ENCODE measurements around the gene CDH15.

The CDH15 gene

DNA sequence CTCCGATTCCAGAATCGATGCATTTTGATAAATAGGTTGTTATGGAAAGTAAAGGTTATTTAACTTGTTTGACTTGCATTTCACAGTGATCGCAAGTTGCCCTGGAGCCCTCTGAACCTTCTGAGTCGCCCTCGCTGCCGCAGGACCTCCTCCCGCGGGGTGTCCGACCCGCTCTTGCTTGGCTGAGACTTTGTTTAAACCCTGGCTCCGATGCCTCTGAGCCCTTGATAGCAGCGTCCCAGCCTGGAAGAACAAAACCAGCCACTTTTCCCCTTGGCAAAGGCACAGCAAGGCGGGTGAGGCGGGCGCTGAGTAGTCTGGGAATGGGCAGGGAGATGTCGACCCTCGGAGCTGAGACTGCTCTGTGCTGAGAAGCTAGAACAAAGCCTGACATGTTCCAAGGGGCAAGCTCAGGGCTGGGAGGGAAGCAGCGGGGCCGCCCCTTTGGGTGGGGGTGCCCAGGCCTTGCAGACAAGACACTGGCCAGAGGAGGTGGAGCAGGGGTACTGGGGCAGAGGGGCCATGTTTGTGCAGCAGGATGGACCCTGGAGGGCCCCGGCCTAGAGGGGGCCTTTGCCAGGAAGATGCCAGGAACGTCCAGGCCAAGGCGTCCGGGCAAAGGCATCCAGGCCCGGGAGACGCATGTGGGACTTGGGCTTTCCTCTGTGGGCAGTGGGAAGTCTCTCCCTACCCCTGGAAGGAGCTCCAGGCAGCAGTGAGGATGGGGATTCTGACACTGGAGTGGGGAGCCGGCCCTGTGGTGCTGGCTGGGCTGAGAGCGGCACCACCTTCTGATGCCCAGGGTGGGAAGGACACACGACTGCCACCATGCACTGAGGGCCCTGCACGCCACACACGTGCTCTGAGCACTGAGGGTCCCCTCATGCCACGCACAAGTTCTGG lies 30.3 kb upstream of the CDH15 start:
- no peak for DNase-seq

DNA sequence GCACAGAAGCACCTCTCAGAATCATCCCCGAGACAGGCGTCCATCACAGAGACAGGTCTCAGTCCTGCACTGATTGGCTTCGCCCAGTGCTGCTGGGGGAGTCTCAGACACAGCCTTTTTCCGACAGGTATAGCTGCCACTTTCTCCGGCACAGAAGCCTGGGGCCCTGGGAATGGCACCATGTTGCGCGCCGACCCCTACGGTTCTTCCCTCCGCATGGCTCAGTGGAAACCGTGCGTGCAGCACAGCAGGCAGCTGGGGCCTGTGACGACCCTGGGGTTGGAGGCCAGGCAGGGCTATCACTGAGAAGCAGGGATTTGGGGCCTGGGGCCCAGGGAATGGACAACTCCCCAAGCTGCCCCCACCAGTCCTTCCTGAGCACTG lies 29.7 kb upstream of the CDH15 start:
- no peak for DNase-seq

DNA sequence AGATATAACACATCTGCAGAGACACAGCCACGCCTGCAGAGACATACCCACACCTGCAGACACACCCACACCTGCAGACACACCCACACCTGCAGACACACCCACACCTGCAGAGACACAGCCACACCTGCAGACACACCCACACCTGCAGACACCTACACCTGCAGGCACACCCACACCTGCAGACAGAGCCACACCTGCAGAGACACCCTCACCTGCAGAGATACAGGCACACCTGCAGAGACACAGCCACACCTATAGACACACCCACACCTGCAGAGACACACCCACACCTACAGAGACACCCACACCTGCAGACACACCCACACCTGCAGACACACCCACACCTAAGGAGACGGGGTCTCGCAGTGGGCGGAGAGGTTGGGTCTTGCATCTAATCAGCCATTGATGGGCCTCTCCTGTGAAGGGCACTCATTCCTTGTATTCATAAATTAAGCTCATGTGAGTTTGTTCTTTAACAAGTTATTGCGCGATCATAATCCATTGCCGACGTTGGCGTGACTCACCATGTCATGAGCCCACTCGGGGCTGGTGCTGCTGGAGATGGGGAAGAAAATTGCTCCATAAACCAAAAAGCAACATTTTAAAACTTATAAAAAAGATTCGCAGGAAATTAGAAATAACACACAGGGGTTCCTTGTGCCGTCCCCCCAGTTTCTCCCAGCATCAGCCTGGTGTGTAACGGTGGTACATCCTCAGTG lies 28.9 kb upstream of the CDH15 start:
- peak in 1 of 2 donors; percentile 29 for DNase-seq

DNA sequence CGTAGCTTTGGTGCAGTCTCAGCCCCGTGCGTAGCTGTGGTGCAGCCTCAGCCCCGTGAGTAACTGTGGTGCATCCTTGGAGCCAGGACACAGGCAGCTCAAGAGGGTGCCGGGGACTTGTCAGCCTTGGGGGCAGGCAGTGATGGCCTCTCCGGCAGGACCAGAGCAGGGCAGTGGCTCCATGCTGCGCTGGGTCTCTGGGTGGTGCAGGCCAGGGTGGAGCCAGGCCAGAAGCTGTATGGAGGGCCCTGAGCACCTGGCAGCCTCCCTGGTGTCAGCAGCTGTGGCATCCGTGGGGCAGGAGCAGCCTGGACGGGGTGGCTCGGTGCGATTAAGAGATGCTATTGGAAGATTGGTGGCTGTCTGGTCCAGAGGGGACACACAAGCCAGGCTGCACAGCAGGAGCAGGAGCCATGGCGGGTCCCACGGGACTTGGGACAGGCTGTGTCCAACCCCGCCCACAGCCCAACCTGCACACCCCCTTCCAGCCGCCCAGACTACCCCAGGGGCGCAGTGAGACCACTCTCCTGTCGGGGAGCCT lies 28.3 kb upstream of the CDH15 start:
- DNase-seq = no peak

DNA sequence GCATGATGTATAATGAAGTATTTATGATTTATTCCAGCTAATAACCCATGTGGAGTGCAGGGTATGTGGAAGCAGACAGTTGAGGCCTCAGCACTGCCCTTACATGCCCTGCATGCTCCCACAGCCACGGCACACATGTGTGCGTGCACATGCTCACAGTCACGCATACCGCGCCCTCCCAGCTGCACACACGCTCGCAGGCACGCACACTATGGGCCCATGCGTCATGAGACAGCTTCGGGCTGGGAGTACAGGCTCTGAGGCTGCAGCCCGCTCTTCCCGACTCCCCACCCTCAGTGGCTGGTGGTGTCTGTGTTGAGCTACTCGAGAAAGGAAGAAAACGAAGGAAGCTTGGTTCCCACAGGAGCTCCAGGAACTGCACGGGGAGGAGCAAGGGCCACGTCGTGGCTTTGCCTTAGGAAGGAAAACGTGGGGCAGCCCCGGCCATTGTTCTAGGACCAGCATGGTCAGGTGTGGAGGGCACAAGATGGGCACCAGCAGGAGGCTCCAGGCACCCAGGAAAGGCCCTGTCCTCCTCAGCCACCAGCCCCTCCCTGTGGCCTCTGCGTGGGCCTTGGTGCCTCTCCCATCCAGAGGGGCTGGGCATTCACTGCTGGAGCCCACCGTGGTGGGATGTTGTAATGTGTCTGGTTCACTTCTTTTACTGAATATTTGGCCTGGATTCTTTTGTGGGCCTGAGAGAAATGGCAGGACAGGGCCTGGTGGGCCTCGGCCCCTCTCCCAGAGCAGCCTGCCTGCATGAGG lies 27.5 kb upstream of the CDH15 start:
- DNase-seq = no peak

DNA sequence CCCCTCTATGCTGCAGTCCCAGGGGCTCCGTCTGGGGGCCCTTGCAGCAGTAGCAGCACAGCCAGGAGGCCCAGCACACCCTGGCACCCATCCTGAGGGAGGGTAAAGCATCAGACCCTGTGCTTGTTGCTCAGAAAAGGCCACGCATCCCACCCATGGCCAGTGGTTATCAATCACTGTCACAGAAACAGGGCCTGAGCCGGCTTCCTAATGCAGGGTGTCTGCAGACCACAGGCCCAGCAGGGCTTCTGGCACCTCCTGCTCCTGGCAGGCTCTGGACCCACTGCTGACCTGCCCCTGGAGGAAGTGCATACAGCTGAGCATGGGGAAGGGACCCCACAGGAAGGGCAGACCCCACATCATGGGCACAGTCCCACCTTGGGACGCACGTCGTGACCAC lies 26.9 kb upstream of the CDH15 start:
- no peak for DNase-seq

DNA sequence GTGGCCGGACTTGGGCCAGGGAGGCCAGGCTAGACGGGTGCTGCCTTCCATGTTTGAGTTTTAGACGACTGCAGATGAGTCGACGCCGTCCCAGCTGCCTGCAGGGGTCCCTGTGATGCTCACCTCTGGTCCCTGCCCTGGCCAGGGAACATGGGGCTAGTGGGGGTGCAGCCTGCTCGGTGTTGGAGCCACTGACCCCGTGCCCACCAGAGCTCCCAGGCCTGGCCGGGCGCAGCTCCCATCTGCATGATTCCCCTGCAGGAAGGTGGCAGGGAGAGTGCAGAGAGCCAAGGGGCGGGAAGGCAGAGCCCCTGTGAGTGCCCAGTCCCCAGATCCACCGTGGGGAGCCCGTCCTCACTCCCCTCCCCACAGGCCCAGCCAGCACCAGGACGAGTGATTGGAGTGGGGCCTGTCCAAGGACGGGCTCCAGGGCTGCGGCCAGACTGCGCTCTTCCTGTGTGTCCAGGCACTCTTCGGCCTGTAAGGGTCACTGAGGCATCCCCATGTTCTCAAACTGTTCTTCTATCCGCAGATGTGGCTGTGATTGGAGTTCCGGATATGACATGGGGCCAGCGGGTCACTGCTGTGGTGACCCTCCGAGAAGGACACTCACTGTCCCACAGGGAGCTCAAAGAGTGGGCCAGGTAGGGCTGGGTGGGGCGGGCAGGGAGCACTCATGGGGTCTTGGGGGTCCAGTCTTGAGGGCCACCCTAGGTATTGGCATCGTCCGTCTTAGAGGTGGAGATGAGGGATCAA lies 26.0 kb upstream of the CDH15 start:
- DNase-seq = no peak

DNA sequence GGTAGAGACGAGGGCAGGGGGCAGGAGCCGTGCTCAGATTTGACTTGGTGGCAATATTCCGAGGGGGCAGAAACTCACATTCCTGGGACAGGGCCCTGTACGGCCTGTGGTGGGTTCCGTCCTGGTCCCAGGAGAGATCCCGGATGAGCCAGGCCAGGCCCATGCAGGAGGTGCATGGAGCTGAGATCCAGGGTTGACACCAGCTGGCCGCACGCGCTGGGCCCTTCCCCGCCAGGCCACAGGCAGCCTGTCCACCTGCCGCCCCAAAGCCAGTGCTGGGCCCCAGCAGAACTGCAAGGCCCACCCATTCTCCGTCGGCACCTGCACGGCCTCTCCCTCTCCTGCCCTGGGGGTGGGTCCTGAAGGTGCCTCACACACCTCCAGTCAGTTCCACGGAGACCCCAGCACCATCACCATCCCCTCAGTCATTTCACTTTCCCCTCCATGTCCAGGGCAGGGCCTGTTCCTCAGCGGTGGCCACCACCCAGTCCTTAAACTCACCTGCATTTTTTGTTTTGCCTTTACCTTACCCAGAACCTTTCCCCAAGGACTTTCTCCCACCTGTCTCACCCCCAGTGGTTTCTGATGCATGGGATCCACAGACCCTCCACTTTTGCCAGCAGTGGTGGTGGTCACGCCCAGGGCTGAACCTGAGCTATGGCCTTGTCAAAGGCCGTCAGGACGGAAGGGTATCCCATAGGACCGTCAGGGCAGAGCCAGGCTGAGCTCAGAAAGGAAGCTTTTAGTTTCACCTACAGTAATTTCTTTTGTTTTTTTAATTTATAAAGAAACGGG lies 25.1 kb upstream of the CDH15 start:
- no peak for DNase-seq

DNA sequence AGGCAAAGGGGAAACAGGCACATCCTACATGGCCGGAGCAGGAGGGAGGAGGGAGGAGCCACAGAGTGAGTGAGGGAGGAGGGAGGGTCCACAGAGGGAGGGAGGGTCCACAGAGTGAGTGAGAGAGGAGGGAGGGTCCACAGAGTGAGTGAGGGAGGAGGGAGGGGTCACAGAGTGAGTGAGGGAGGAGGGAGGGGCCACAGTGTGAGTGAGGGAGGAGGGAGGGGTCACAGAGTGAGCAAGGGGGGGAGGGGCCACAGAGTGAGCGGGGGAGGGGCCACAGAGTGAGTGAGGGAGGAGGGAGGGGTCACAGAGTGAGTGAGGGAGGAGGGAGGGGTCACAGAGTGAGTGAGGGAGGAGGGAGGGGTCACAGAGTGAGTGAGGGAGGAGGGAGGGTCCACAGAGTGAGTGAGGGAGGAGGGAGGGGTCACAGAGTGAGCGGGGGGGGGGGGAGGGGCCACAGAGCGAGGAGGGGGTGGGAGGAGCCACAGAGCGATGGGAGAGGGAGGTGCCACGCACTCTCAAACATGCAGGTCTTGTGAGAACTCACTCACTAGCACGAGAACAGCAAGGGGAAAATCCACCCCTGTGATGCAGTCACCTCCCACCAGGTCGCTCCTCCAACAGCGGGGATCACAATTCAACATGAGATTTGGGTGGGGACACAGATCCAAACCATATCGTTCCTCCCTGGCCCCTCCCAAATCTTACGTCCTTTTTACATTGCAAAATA lies 24.3 kb upstream of the CDH15 start:
- DNase-seq = no peak

DNA sequence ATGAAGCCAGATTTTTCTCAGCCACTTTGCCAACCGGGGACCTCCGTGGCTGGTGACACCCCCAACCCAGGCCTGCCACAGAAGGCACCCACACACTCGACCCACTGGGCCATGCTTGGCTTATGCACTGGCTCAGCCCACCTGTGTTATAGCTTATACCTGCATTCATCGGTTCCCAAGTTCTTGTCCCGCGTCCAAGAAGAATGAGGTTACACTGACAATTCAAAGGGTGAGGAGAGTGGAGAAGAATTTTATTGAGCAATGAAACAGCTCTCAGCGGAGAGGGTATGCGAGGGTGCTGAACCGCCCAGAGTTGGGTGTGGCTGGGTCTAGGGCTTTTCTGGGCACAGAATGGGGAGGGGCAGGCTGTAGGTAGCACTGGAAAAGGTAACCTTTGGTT lies 22.2 kb upstream of the CDH15 start:
- DNase-seq = no peak

DNA sequence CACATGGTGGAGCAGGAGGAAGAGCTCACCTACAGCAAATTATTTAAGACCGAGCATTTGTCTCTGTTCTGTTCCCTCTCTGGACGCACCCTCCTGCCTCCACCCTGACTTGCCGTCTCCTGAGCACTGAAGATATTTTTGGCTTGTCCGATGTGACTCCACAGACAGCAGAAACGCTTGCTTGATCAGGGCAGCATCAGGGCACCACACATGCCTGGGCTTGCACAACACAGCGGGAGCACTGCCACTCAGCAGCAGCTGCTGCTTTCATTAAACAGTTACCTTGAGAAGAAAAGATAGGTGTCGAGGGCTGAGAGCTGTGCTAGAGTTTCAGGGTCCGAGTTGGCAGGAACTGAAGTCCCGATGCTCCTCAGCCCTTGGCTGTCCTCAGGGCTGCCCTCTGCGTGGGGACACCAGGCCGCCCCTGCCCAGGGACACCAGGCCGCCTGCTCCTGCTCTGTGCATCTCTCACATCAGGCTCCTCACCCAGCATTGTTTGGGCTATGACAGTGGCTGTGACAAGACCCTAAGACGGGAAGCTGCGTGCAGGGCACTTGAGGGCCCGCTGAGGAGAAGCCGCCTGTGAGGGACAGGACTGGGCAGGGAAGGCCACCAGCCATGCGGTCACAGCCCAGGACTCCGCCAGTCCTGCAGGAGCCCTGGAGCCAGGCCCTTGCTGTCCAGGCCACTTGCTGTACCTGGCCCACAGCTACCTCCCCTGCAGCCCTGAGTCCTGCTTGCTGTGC lies 21.3 kb upstream of the CDH15 start:
- DNase-seq = no peak

DNA sequence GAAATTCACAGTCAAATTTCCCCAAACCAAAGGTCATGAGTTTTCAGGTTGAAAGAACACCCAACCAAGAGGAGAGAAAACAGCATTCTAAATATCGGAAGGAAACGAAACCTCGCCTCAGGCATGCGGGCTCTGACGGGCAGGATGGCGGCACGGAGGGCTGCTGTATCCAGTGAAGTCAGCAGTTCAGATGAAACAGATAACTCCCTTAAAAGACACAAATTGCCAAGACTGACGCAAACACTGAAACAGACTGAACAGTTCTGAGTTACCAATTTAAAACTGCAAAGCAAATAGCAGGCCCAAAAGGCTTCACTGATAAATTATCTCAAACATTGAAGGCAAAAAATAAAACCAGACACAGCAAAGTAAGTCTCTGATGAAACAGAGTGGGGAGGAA lies 20.6 kb upstream of the CDH15 start:
- DNase-seq = no peak

DNA sequence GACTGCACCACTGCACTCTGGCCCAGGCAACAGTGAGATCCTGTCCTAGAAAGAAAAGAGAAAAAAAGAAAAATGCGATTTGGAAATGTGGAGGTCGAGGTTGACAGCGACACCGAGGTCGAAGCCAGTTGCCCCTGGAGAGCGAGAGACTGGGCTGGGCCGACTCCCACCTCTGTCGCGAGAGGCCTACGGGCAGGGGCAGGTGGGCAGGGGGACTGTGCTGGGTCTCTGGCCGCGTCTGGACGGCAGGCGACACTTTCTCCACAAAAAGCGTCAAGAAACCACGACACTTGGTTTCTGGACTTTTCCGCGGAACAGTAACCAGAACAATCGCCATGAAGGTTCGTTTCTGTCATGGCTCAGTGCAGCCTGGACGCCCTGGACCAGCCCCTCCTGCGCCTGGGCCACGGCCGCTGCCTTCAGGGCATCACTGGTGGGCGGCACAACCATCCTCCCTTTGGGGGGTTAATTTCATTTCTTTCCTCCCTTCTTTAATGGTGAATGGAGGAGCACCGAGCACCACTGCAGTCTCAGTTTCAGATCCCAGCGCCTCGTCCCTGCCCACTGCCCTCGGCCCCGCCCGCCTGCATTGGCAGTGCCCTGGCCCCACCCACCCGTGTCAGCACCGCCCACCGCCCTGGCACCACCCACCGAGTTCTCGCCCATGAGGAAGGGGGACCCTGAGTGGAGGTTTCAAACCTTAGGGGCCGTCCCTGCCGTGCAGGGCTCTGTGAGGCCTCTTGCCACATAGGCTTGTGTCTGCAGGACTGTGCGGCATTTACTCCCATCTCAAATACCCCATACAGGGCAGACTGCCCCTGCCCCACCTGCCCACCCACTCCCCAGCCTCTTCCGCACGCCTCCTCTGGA lies 18.5 kb upstream of the CDH15 start:
- DNase-seq = no peak

DNA sequence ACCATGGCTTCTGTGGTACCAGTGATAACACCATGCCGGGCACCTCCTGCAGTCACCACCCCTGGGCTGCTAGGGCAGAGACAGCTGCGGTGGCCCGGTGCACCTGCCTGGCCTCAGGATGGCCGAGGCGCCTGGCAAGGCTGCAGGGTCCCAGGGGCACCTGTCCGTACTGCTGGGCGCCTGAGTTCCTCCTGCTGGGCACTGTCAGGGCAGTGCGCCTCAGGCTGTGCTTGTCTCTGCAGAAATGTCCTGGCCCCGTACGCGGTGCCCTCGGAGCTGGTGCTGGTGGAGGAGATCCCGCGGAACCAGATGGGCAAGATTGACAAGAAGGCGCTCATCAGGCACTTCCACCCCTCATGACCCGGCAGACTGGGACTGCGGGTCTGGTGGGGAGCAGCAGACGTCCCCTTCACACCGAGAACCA lies 17.7 kb upstream of the CDH15 start:
- no peak for DNase-seq

DNA sequence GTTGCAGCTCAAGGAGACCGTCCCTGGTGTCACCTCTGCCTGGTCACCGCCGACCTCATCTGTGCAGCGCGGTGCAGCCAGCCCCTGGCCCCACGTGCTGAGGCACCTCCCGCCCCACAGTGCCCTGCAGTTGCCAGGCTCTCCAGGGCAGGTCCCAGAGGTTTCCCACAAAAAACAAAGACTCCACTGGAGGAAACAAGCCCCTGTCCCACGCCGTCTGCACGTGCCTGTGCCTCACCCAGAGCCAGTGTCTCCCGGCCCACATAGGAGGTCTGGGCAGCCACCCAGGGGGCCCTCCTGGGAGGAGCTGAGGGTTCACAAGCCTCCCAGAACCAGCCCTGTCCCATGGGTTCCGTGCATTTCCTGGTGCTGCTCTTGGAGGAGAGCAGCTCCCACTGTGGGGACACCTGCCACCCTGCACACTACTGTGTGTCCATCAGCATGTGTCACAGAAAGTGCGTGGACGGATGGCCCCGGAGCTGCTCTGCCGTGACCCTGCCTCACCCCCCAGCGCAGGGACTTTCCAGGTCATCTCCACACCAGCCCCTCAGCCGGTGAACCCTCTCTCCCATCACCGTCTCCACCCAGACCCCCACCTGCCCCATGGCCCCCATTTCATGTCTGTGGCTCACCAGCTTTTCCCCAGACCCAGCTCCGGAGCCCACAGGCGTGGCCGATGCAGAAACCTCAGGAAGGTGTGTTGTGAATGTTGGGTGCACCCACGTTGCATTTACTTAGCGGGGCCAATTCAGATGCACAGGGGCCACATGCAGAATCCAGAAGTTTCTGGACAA lies 17.0 kb upstream of the CDH15 start:
- no peak for DNase-seq

DNA sequence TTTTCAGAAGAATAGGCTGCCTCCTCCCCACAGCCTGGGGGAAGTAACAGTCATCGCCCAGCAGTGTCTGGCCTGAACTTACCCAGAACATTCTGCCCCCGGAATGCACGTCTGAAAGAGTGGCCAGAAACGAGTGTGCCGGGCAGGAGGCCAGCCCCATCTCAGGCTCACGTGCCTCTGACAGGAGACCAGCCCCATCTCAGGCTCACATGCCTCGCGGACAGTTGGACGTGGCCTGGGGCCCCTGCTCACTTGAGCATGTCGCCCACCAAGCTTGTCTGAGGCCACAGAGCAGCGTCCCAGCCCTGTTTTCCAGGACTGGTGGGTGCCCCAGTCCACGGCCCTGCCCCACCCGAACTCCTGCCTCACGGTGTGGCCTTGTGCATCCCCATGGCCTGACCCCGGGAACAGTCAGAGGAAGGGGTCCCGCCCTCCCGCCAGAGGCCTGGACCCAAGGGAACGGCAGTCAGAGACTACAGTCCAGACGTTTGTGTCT lies 16.3 kb upstream of the CDH15 start:
- no peak for DNase-seq

DNA sequence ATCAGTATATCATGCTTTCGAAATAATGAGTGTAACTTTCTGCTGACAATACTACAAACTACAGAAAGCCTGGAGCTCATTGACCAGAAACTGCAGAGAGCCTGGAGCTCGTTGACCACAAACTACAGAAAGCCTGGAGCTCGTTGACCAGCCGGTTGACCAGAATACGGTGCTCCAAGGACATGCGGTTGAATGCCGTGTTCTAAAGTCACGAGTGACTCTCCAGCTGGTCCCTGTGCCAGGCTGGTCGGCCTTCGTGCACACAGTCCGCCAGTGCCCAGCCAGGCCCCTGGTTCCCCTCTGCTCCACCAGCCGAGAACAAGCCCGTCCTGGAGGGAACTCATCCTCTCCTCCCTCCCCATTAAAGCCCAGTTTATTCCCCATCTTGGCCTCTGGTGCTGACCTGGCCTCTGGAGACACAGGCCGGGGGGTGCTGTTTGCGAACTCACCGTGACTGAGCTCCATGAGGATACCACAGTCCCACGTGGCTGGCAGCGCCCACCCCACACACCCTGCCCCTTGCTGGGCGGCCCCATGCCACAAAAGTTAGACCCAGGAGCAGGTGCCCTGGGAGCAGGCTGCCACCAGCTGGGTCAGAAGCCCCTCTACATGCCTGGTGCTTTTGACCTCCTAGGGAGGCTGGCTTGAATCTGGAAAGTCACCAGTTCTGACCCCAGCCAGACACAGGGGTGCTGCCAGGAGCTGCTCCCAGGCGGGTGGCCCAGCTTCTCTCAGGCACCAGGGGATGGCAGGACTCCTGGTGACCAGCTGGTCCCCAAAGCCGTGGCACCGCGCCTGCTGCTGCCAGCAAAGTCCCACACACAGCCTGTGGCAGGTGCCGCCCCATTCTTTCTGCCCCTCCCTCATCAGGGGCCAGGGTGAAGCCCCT lies 15.5 kb upstream of the CDH15 start:
- DNase-seq = no peak
